Upper lobe of right lung (tissue), 1 donor: ENCODE results near the gene WDFY2. TPM values are rescaled to one million over a fixed set of nuclear protein-coding genes. Genes with fewer than 3 reads are reported as not detected.
A peak's percentile ranks its signal among the peaks of the same experiment; 100 is the strongest.

Source experiments
- ATAC-seq: fragments of 200-7000 bp; cut with Tn5 transposase; one replicate; pipeline ENCODE4 v1.9.1; 2020; ENCODE audit warnings: mild to moderate bottlenecking, moderate library complexity
- DNase-seq: peaks from one replicate; pipeline ENCODE4 v3.0.0-alpha.2; 2020
- H3K27ac ChIP-seq: fragments of 200-600 bp; one replicate; pipeline ENCODE4 v1.8.0; 2022
- H3K27me3 ChIP-seq: fragments of 200-600 bp; one replicate; pipeline ENCODE4 v1.8.0; 2022; ENCODE audit warnings: mild to moderate bottlenecking
- H3K36me3 ChIP-seq: fragments of 200-600 bp; one replicate; pipeline ENCODE4 v1.8.0; 2022
- H3K4me1 ChIP-seq: fragments of 200-600 bp; one replicate; pipeline ENCODE4 v1.8.0; 2022
- H3K4me3 ChIP-seq: fragments of 200-600 bp; one replicate; pipeline ENCODE4 v1.8.0; 2022; ENCODE audit warnings: mild to moderate bottlenecking
- H3K9me3 ChIP-seq: fragments of 200-600 bp; one replicate; pipeline ENCODE4 v1.8.0; 2022
- CTCF ChIP-seq: fragments of 200-600 bp; IDR thresholded peaks from one replicate; pipeline ENCODE4 v1.8.0; 2022; ENCODE audit warnings: antibody characterized with exemption
- intact Hi-C: fragments of 100-400 bp; cut with DNase I; formaldehyde crosslinking; loops from one replicate; pipeline ENCODE4 v1.11.0; 2022
- total RNA-seq: library from RNA; stranded (reverse); fragmentation: NEBNext Ultra II Directional; extraction: Animal tissue kit (Norgen Biotek cat#: 25700); gene quantifications from one replicate; pipeline ENCODE4 v1.2.1, GENCODE V29; 2021
- donor health status: DM: no; HTN: yes; CAD: no; lungs with severe emphysema.

The WDFY2 gene
- total RNA-seq, 1 donor from 2014 or later, result 13.1 TPM

GRCh38 chr13:51576754-51577153 is 7.5 kb upstream of the WDFY2 start:
- Histone ChIP-seq H3K9me3 (no peaks in the 10 kb centered on the region), H3K27me3 (no peaks in the 10 kb centered on the region), H3K4me1 (no peaks in the 10 kb centered on the region), H3K4me3 (no peak overlapping the region), H3K36me3 (no peaks in the 10 kb centered on the region), H3K27ac (no peak overlapping the region)
- no peak for TF ChIP-seq CTCF
- ATAC-seq (no peak), DNase-seq (no peak)
- intact Hi-C loops, result no loop called here

- intact Hi-C loops, result no loop called here
Observed at GRCh38 chr13:51577690-51578089, 6.6 kb upstream of the WDFY2 start.

GRCh38 chr13:51579676-51580075 is 4.6 kb upstream of the WDFY2 start:
- no peak for TF ChIP-seq CTCF
- Histone ChIP-seq H3K27me3 (no peaks in the 10 kb centered on the region), H3K9me3 (no peaks in the 10 kb centered on the region), H3K4me1 (no peaks in the 10 kb centered on the region), H3K4me3 (no peak overlapping the region), H3K36me3 (no peaks in the 10 kb centered on the region), H3K27ac (no peak overlapping the region)
- DNase-seq (no peak), ATAC-seq (no peak)
- intact Hi-C loops, result no loop called here

More at GRCh38 chr13:51577690-51578089, 6.6 kb upstream of the WDFY2 start:
- no peak overlapping the region for H3K27ac ChIP-seq
- H3K36me3 ChIP-seq, result no peaks in the 10 kb centered on the region
- ATAC-seq (no peak), DNase-seq (no peak)
- H3K27me3 ChIP-seq, result no peaks in the 10 kb centered on the region
- no peak overlapping the region for H3K4me3 ChIP-seq
- TF ChIP-seq CTCF, result no peak
- H3K4me1 ChIP-seq, result no peaks in the 10 kb centered on the region
- no peaks in the 10 kb centered on the region for H3K9me3 ChIP-seq

GRCh38 chr13:51581148-51581820 is 3.0 kb upstream of the WDFY2 start:
- ATAC-seq, result no peak
- H3K27me3 ChIP-seq, result no peaks in the 10 kb centered on the region
- no peak overlapping the region for H3K27ac ChIP-seq
- no peaks in the 10 kb centered on the region for H3K9me3 ChIP-seq
- no peak for DNase-seq
- no peaks in the 10 kb centered on the region for H3K36me3 ChIP-seq
- H3K4me3 ChIP-seq, result no peak overlapping the region
- peaks cover 7% of the 10 kb centered on the region for H3K4me1 ChIP-seq
- intact Hi-C loops, result no loop called here
- no peak for TF ChIP-seq CTCF

- intact Hi-C loops, result no loop called here
- Histone ChIP-seq H3K4me1 (peaks cover 7% of the 10 kb centered on the region), H3K4me3 (peak overlapping the region; percentile 93), H3K27ac (peak overlapping the region; percentile 72), H3K9me3 (no peaks in the 10 kb centered on the region), H3K27me3 (no peaks in the 10 kb centered on the region), H3K36me3 (no peaks in the 10 kb centered on the region)
- no peak for TF ChIP-seq CTCF
- no peak for DNase-seq
- ATAC-seq, result no peak
Observed at GRCh38 chr13:51583469-51583874, 790 bp upstream of the WDFY2 start.
